COLO668 (cell line): ENCODE results near the gene GFOD2.
"Not testable (repeated sequence)": the region's sequence is repeated elsewhere in the genome, so short reads cannot be mapped to it uniquely, and the experiment has no call there.

Source experiments
- DNase-seq: peaks from one replicate; lab custom pipeline; 2025; ENCODE audit not compliant: unreplicated experiment; lab: John Stamatoyannopoulos, UW

The GFOD2 gene

DNA sequence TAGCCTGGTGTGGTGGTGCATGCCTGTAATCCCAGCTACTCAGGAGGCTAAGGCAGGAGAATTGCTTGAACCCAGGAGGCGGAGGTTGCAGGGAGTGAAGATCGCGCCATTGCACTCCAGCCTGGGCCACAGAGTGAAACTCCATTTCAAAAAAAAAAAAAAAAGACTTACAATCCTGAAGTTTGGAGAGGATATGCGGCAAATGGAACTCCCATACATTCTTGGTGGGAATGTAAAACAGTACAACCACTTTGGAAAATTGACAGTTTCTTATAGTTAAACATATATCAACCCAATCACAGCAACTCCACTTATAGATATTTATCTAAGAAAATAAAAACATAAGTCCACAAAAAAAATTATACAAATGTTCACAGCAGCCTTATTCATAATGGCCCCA, 11.9 kb downstream of the GFOD2 start:
- no peak for DNase-seq

DNA sequence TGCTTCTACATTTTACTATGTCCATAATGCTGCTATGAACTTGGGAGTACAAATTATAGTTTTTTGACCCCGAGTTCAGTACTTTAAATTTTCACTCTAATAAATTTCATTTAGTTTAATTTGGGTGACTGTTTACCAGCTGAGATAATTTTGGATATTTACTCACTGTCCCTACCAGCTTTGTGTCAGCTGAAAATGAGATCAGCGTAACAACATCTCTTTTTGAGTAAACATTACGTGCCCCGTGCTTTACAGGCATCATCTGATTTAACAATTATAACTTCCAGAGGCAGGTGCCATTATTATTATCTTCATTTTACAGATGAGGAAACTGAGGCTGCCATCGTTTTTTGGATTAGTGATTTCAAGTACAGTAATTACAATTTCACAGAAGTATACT, 15.0 kb downstream of the GFOD2 start:
- no peak for DNase-seq

DNA sequence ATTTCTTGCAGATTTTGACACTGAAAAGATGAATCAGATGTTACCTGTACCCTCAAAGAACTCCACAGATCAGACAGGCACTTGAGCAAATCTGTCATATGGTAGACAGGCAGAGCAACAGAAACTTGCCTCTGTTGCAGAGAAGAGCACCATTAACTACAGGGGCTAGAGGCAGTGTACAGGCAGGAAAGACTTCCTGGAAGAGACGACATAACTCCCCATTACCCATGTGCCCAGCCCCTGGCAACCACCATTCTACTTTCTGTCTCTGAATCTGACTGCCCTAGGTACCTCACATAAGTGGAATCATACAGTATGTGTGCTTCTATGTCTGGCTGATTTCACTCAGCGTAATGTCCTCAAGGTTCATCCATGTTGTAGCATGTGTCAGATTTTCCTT, 15.5 kb downstream of the GFOD2 start:
- DNase-seq: no peak

DNA sequence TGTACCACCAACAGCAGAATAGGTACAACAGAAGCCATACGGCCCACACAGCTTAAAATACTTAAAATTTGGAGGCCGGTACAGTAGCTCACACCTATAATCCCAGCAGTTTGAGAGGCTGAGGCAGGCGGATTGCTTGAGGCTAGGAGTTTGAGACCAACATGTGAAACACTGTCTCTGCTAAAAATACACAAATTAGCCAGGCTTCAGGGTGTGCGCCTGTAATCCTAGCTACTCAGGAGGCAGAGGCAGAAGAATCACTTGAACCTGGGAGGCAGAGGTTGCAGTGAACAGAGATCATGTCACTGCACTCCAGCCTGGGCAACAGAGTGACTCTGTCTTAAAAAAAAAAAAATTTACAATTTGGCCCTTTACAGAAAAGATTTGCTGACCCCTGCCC, 17.0 kb downstream of the GFOD2 start:
- DNase-seq: no peak

DNA sequence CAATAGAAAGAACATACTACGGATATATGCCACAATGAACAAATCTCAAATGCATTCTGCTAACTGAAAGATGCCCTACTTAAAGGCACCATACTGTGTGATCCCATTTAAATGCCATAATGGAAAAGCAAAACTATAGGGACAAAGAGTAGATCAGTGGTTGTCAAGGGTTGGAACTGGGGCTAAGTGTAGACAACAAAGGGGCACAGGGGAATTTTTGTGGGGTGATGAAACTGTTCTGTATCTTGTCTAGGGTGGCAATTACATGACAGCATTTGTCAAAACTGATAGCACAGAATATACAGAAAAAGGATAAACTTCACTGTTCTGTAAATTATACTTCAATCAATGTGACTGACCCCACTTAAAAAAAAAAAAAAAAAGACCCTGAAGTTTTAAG, 17.7 kb downstream of the GFOD2 start:
- no peak for DNase-seq

DNA sequence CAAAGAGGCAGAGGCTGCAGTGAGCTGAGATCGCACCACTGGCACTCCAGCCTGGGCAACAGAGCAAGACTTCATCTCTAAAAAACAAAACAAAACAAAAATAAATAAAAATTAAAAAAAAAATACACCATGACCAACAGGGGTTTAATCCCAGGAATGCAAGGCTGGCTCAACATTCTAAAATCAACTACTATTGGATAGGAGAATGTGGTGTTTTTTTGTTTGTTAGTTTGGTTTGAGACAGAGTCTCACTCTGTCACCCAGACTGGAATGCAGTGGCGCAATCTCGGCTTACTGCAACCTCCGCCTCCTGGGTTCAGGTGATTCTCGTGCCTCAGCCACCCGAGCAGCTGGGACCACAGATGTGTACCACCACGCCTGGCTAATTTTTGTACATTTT, 19.9 kb downstream of the GFOD2 start:
- DNase-seq: no peak

GRCh38 chr16:67697422-67698185, 21.5 kb downstream of the GFOD2 start:
- no peak for DNase-seq

DNA sequence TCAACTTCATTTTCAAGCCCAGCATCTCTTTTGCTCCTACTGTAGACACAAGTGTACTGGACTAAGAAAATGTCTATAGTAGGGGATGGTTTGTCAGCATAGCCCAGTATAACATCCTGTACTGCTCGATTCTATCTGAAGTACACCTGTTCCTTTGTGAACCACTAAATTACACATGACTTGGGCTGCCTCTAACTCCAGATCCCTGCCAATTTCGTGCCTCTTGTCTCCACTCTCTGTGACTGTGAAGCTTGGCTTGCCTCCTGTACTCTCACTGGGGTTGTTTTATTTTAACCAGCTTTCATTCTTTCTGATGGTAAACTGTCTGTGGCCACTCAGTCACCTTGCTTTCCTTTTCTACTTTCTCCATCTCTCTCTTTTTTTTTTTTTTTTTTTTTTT, 24.5 kb downstream of the GFOD2 start:
- no peak for DNase-seq

DNA sequence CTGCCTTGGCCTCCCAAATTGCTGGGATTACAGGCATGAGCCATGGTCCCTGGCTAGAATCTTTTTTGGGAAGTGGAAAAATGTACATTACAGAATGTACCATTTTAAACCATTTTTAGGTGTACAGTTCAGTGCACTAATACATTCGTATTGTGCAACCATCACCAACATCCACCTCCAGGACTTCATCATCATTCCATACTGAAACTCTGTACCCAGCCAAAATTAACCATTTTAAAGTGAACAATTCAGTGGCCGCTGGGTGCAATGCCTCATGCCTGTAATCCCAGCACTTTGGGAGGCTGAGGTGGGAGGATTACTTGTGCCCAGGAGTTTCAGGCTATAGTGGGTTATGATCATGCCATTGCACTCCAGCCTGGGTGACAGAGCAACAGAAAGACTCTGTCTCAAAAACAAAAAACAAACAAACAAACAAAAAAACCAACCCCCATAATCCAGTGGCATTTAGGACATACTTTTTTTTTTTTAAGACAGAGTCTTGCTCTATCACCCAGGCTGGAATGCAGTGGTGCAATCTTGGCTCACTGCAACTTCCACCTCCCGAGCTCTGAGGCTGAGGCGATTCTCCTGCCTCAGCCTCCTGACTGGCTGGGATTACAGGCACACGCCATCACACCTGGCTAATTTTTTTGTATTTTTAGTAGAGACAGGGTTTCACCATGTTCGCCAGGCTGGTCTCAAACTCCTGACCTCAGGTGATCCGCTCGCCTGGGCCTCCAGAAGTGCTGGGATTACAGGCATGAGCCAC, 25.4 kb downstream of the GFOD2 start:
- DNase-seq: not testable (repeated sequence)

- DNase-seq: no peak
Observed at GRCh38 chr16:67685388-67686112, 33.6 kb downstream of the GFOD2 start.

DNA sequence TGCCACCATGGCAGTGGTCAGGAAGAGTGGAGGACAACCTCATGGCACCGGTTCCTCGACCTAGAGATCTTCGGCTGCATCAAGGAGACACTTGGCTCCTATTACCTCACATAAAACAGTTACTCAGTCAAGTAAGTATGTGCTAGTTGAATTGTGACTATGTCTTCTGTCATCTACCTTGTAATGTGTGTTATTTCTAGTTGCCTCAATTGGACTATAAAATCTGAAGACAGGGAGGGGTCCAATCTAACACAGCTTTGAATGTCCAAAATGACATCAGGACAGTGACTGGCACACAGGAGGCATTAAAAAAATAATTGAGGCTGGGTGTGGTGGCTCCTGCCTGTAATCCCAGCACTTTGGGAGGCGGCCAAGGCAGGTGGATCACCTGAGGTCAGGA, 35.3 kb downstream of the GFOD2 start:
- no peak for DNase-seq

DNA sequence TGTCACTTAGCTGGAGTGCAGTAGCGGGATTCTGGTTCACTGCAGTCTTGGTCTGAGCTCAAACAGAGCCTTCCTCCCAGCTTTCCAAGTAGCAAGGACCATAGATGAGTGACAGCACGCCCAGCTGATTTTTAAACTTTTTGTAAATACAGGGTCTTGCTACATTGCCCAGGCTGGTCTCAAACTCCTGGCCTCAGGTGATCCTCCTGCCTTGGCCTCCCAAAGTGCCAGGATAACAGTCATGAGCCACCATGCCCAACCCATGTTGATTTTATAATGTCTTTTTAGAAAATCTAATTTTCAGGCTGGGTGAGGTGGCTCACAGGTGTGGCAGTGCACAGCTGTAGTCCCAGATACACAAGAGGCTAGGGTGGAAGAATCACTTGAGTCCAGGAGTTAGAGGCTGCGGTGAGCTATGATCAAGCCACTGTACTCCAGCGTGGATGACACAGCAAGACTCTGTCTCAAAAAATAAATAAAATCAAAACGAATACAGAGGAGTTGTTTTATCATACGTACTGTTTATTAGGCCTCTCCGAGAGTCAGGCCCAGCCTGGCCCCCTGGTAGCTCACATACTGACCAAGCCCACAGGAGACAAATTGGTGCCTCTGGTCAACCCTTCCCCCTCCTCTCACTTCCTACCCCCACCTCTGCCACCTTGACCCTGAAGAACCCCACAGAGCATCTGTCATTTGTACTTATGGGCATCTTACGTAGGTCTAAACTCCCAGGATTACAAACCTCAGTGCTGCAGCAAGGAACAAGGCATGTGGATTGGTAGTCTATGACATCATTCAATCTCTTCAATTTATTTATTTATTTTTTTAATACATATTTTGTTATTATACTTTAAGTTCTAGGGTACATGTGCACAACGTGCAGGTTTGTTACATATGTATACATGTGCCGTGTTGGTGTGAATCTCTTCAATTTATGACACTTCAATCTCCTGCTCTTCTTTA, 38.9 kb downstream of the GFOD2 start:
- DNase-seq: no peak

DNA sequence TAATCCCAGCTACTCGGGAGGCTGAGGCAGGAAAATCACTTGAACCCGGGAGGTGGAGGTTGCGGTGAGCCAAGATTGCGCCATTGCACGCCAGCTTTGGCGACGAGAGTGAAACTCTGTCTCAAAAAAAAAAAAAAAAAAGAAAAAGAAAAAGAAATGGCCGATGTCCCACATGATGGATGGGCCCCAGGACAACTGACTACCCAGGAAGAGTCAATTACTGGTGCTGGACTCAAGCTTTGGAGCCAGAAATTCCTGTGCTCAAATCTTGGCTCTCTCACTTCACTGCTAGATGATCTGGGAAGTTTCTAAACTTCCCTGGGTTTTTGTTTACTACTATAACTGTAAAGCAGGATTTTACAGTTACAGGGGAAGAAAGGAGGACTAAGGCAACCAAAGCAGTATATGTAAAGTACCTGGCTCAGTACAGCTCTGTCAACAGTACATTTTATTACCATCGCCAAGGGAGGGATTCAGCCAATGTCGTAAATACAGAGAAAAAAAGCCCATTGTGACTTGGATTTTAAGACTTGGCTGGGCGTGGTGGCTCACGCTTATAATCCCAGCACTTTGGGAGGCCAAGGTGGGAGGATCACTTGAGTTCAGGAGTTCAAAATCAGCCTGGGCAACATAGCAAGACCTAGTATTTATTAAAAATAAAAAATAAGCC, 40.6 kb downstream of the GFOD2 start:
- DNase-seq: no peak

GRCh38 chr16:67677712-67678111, 41.4 kb downstream of the GFOD2 start:
- no peak for DNase-seq

- DNase-seq: no peak
Observed at GRCh38 chr16:67676939-67677338, 42.2 kb downstream of the GFOD2 start.

GRCh38 chr16:67676516-67676915, 42.6 kb downstream of the GFOD2 start:
- DNase-seq: no peak

- no peak for DNase-seq
Observed at GRCh38 chr16:67675999-67676398, 43.1 kb downstream of the GFOD2 start.

DNA sequence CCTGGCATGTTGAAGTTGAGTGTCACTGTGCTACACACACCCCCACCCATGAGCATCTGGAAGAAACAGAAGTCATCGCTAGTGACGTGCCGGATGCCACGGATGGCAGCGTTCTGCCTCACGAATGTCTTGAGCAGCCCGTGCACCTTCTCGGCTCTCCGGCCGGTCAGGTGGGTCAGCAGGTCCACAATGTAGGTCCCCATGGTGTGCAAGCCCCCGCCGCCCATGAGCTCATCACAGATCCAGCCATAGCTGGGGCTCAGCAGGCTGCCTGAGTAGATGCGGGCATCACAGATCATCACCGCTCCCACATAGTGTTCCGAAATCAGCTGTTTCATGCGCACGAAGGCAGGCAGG, 43.6 kb downstream of the GFOD2 start:
- no peak for DNase-seq

DNA sequence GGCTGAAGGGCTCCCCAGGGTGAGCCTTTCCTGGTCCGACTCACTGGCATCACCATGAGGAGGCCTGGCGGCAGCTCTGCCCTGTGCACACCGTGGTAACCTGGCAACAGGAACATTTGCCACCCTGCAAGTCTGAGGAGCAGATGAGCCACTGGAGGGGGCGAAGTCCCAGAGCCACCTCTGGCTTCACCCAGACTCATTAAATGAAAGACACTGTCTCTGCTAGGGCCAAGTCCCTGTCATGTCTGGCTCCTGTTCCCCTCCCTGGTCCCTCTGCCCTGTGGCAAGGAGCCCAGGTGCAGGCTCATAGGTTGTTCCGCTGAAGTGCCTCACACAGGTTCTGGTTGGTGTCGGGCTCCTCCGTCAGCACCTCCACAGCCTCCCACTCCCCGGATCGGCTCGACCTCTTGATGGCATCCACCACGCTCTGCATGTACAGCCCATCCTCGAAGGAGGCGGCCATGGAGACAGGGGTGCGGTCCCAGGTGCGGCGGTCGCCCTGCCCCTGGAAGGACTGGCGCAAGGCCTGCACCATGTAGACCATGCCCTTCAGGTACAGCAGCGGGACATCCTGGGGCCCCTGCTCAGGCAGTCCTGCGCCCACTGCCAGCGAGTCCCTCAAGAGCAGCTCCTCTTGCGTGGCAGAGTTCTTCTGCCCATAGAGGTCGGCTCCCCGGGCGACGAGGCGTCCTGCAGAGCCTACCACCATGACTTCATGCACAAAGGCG, 44.1 kb downstream of the GFOD2 start:
- DNase-seq: peak; percentile 11
